ENCODE results near the gene TEX22.

DNA sequence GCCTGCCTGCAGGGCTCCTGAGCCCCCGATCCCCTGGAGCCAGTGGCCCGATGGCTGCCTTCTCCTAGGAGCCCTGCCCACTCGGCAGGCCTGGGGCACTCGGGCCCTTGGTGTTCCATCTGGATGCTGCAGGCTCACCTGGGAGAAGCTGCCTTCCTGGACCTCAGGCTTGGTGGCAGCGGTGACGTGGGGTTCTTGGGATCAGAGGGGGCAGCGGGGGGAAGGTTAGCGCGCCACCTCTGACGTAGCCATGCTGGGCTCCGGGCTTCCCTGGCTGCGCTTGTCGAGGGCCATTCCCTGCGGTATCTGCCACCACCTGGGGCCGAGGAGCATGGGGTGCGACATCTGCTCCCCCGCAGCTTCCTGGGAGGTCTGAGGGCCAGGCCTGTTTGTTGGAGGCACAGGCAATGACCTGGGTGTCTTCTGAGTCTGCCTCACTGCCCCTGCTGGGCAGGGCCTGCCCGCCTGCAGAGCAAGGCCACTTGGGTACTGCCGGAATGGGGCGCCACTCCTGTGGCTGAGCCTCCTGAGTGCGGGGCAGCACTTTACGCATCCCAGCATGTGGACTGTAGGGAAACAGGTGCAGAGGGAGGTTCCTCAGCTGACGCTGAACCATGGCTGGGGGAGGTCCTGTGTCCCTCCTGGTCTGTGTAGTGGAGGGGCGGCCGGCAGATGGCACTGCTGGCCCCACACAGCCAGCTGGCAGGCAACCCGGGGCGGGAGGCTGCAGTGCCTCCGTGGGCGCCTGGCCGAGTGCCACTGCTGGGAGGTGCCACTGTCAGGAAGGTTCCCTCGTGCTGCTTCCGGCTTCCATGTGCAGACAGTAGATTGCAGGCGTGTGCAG lies 41.6 kb downstream of the TEX22 start:
- TF ChIP-seq POLR2A (IDR thresholded peaks at IDR 0.05): no peak
- TF ChIP-seq, protein P1, sequence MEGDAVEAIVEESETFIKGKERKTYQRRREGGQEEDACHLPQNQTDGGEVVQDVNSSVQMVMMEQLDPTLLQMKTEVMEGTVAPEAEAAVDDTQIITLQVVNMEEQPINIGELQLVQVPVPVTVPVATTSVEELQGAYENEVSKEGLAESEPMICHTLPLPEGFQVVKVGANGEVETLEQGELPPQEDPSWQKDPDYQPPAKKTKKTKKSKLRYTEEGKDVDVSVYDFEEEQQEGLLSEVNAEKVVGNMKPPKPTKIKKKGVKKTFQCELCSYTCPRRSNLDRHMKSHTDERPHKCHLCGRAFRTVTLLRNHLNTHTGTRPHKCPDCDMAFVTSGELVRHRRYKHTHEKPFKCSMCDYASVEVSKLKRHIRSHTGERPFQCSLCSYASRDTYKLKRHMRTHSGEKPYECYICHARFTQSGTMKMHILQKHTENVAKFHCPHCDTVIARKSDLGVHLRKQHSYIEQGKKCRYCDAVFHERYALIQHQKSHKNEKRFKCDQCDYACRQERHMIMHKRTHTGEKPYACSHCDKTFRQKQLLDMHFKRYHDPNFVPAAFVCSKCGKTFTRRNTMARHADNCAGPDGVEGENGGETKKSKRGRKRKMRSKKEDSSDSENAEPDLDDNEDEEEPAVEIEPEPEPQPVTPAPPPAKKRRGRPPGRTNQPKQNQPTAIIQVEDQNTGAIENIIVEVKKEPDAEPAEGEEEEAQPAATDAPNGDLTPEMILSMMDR (IDR thresholded peaks at IDR 0.05): no peak

Data from lower leg skin (tissue), 3 donors.